ENCODE results near the gene RAB7A.
"Not testable (repeated sequence)": the region's sequence is repeated elsewhere in the genome, so short reads cannot be mapped to it uniquely, and the experiment has no call there.

The RAB7A gene

DNA sequence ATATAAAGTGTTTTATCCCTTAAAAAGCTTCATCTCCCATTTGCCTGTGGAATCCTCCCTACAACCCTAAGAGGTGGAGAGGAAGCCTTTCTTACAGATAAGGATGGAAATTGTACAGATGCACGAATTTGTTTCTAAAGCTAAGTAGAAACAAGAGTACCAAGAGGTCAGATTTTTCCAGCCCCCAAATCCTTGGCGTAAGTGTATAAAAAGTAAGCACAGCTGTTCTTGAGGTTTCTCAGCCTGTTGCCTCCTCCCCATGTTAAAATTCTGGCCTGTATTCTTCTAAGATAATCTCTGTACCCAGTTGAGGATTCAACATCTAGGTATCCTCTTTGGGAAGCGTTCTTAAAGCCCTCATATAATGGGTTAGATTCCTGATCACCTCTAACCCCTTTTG, 34.9 kb downstream of the RAB7A start:
- no peak for DNase-seq

DNA sequence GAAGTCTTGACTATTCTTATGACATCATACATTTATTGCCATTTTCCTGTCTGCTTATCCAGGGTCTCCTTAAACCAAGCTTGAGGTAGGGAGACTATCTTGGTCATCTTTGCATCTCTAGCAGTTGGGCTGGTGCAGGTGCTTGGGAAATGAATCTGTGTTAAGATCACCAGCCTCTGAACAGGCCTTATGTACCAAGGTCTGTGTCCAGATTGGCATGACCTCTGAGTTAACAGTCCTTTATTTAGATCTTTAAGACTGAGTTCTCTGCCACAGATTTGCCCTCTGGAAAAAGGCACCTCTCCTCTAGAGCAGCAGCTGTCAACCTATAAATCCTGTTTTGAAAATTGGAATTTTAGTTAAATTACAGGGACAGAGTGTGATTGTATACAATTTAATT, 35.4 kb downstream of the RAB7A start:
- no peak for DNase-seq

DNA sequence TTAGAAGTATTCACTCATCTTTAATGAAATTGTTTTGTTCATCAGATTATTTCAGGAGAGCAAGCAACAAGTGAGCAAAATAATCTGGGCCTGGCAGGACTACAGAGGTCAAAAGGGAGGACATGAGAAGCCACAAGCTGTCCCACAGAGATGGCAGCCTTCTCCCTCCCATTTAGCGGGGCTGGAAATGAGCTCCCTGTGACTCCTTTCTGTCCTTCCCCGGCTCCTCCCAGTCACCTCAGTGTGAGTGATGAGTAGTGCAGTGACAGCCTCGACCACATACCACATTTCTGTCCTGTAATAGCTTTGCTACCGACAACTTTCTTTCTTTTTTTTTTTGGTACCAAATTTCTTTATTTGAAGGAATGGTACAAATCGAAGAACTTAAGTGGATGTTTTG, 38.0 kb downstream of the RAB7A start:
- peak; percentile 71 for DNase-seq

DNA sequence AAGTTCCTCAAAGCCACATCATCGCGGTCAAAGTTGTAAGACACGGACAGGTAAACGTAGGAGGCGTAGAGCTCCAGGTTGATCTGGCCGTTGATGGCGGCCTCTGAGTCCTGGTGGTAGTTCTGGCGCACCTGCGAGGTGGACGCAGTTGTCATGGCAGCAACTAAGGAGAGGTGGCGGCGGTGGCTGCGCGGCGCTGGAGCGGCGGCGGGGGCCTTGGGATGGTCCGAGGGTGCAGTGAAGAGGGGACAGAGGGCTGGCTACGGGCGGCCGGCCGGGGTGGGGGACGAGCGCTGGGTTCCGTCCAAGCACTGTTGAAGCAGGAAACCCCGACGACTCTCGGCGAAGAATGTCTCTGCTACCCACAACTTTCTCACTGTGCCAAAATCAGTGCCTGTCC, 38.9 kb downstream of the RAB7A start:
- no peak for DNase-seq

DNA sequence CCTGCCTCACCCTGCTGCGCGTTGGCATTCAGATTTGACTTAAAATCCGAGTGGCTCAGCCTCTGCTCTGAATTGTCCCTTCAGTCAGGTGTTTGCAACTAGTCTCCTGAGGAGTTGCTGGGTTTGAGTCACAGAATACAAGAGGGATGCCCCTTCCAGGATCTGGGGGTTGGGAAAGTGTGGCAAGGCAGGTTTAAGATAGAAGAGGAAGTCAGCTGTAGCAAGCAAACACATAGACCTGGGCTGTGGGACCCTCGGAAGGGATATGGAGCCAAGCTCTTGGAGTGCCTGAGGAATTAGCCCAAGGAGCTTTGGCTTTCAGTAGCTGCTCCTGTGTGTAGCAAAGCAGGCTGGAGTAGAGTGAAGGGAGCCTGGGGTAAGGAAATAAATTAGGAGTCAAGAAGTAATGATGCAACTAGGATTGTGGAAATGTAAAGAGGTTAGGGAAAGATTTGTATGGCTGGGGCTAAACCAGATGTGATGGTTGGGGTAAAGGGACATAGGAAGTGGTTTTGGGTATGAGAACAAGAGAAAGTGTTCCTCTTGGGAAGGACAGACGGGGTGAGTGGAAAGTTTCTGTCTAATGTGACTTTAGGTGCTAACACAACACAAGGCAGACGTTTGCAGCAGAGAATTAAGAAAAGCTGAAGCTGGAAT, 41.2 kb downstream of the RAB7A start:
- DNase-seq, result no peak

DNA sequence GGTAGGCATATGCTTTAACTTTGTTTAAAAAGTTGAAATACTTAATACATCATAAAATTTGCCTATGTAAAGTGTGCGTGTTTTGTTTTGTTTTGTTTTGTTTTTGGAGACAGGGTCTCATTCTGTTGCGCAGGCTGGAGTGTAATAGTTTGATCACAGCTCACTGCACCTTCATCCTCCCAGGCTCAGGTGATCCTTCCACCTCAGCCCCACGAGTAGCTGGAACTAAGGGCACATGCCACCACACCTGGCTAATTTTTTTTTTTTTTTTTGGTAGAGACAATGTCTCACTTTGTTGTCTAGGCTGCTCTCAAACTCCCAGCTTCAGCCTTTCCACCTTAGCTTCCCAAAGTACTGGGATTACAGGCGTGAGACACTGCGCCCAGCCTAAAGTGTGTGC, 42.5 kb downstream of the RAB7A start:
- no peak for DNase-seq

DNA sequence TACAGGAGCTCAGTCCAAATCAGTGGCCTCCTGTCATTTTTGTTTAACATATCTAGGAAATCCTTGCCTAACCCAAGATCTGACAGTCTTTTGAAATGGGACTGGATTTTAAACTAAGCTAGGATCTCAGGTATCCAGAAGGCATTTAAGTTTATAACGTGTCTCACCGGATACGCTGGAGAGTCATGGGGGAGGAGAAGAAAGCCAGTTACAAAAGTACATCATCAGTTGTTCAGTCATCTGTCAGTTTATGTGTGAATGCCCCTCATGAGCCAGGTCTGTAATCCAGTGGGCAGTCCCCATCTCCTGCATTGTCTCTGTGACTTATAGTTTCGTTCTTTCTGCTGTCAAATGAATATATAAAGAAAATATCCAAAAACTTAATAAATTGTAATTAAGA, 44.4 kb downstream of the RAB7A start:
- DNase-seq, result no peak

DNA sequence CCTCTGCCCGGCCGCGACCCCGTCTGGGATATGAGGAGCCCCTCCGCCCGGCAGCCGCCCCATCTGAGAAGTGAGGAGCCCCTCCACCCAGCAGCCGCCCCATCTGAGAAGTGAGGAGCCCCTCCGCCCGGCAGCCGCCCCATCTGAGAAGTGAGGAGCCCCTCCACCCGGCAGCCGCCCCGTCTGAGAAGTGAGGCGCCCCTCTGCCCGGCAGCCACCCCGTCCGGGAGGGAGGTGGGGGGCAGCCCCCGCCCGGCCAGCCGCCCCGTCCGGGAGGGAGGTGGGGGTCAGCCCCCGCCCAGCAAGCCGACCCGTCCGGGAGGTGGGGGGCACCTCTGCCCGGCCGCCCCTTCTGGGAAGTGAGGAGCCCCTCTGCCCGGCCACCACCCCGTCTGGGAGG, 47.2 kb downstream of the RAB7A start:
- not testable (repeated sequence) for DNase-seq

DNA sequence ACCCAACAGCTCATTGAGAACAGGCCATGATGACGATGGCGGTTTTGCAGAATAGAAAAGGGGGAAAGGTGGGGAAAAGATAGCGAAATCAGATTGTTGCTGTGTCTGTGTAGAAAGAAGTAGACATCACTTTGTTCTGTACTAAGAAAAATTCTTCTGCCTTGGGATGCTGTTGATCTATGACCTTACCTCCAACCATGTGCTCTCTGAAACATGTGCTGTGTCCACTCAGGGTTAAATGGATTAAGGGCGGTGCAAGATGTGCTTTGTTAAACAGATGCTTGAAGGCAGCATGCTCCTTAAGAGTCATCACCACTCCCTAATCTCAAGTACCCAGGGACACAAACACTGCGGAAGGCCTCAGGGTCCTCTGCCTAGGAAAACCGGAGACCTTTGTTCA, 47.6 kb downstream of the RAB7A start:
- not testable (repeated sequence) for DNase-seq

DNA sequence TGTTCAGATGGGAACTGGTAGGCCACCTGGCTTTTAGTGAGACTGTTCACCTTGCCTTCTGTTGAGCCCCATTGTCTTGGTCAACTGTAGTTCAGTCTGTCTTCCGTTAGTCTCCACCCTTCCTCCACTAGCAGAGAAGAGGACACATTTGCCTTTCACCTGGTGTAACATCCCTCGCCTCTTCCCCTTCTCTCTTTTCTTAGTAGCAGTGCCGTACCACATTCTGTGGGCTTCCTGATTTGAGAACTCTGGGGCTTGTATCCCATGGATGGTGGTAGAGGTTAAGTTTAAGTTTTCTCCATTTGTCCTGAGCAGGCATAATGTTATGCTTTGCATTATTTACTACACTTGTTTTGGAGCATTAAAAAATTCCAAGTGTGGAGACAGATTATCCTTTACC, 49.3 kb downstream of the RAB7A start:
- DNase-seq, result no peak

DNA sequence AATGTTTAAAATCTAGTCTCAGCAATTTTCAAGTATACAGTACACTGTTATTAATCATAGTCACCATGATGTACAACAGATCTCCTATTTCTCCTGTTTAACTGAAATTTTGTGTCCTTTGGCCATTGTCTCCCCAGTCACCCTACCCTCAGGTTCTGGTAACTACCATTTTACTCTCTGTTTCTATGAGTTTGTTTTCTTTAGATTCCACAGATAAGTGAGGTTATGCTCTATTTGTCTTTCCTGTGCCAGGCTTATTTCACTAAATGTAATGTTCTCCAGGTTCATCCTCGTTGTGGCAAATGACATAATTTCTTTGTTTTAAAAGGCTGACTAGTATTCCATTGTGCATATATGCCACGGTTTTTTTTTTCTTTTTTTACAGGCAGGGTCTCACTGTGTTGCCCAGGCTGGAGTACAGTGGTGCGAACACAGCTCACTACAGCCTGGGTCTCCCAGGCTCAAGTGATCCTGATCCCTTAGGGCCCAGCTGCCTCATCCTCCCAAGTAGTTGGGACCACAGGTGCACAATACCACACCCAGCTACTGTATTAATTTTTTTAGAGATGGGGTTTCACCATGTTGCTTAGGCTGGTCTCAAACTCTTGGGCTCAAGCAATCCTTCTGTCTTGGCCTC, 50.0 kb downstream of the RAB7A start:
- DNase-seq, result no peak

DNA sequence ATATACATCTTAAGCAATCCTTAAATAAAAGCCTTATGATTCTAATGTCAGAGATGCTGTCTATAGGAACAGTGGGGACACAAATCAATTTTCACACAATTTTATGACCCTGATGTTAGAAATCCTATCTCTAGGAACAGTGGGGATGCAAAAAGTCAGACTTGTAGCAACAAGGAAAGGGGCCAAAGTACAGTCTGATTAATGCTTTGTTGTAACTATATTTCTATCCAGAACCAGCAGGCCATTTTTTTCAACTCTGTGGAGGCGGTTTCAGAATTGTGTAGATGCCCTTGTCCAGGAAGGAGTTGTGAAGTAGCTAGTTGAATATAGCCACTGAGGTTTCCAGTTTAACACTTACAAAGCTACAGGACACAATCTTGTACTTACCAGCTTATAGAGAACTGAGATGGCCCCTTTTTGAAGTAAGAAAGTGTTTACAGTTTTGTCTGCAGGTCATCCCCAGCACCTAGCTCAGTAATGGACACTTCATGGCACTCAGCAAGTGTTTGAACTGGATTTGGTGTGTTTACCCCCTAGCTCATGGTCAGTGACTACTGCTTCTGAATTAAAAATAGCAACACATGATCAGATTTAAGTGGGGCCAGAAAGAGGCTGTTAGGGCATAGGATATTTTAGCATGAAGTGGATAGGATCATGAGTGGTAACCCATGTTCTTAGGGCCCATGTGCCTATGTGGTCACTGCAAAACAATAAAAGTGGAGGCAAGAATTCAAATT, 54.3 kb downstream of the RAB7A start:
- no peak for DNase-seq

DNA sequence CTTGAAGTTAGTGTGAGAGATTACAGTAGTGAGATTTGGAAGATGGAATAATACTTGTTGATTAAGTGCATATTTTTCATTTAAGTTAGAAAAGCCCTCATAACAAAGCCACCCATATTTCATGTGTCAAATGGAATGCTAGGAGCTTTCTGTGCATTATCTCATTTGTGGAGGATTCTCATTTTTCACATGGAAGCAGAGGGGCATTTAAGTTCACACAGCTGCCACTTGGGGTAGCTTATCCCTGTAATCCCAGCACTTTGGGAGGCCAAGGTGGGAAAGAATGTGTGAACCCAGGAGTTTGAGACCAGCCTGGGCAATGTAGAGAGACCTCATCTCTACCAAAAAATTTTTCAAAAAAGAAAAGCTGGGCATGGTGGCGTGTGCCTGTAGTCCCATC, 55.2 kb downstream of the RAB7A start:
- no peak for DNase-seq

DNA sequence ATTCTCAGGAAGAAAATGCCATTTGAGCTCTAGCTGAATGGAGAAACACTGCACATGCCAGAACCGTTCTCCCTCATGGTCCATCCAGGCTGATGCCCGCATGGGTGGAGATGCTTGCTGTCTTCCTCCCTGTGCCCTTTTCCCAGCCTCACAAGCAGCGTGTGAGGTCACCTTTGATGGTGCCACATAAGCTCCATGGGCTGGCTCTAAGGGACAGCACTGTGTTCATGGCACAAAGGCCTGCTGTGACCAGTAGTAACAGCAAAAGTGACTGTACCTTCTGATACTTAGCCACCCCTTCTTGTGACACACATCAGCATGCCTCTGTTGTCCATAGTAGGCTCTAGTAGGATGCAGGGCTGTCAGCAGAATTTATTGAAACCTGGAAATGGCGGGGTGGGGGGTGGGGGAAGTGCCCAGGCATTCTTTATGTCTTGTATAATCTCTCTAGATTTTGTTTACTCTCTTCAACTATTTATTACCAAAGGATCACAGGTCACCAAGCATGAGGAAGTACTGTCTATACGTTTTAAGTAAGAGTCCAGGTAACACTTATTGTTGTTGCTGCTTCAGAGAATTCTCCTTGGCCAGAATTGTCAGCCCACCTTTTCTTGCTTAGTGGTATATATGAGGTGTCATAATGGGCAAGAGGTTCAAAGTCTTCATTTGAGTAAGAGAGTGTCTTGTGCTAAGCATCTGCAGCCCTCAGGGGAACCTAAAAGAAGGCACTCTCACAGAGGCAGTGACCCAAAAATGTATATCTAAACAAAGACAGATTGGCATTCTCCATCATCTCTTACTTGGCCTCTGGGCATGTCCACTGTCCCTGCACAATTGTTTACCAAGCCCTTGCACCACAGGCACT, 56.5 kb downstream of the RAB7A start:
- DNase-seq, result no peak

DNA sequence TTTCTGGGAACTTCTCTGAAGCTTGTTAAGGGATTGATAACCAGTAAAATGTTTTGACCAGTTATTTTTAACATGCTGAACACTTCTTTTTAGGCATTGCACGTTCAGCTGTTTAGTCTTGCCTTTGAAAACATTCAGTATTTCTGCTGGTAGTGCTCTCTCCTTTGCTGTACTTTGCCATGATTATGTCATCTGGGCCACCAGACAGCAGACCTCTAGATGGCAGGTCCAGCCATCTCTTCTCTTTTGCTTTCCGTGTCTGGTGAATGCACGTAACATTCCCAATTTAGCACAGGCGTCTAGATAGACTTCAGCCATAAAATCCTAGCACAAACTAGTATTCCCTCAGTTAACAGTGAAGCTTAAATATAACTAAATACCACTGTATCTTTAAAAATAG, 57.8 kb downstream of the RAB7A start:
- DNase-seq, result no peak

DNA sequence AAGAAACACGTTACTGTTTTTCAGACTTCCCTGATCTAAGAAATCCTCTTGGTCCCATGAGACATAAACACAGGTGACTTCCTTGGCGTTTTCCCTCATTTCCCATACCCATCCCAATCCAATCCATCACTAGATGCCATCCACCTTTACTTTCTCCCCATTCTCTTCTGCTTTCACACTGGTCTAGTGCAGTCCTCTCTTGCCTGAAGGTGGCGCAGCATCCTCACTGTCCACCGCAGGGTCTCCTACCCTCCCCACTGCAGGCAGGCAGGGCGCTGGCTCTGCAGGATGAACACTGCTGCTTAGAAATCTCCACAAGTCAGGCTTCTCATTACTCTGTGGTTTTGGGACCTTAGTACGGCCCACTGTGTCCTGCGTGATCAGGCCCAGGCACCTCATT, 58.2 kb downstream of the RAB7A start:
- peak; percentile 72 for DNase-seq

DNA sequence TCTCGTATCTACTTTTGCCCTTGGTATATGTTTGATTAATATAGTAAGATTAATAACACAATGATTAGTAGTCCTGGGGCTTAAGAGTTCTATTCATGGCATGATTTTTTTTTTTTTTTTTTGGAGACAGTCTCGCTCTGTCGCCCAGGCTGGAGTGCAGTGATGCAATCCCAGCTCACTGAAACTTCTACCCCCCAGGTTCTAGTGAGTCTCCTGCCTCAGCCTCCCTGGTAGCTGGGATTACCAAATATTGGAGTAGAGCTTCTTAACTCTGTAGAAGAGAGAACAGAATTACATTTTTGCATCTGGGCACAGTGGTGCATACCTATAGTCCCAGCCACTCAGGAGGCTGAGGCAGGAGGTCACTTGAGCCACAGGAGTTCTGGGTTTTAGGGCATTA, 58.9 kb downstream of the RAB7A start:
- DNase-seq, result no peak

DNA sequence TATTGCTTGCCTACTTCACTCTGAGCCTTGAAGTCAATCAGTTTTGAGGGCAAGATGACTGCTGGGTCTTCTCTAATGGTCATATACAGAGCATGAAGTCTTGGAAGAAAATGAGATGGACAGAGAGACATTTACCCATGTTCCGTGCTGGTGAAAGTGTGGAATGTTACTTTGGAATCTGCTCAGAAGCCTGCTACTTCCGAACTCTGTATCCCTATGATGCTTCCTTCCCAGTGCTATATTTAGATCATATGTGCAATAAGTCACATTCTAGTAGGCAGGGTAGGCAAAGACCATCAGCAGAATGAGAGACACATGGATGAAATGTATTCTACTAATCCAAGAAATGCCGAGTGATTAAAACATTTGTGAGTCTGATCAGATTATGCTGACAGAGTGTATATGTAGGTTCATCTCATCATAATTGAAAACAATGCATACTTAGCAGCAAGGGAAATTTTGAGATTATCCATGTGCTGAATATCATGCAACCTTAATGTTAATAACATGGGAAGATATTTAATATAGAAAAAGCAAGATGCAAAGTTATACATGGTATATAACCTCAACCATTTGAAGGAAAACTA, 60.5 kb downstream of the RAB7A start:
- no peak for DNase-seq

DNA sequence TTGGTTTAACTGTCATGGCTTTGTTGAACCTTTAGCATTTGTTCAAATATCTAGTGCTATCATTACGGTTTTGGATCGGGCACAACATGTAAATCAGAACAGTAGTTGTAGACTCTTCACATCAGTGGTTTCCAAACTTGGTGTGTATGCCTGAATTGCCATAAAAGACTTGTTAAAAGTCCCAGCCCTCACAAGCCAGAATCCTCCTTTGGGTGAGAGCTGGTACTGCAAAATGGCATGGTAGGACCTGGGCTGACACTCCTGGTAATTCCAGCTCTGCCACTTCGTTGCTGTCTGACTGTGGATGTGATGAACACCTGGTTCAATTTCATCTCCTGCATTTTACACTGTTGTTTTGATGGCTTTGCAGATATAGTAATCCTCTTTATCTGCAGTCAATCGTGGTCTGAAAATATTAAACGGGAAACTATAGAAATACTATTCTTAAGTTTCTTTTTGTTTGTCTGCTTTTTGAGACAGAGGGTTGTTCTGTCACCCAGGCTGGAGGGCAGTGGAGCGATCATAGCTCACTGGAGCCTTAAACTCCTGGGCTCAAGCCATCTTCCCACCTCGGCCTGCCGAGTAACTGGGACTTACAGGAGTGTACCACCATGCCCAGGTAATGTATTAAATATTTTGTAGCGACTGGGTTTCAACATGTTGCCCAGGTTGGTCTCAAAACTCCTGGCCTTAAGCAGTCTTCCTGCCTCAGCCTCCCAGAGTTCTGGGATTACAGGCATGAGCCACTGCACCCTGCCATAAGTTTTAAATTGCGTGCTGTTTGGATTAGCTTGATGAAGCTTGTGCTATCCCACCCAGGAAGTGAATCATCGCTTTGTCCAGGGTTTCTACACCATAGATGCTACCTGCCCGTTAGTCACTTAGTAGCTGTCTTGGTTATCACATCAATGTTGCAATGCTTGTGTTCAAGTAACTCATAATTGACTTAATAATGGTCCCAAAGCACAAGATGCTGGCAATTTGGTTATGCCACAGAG, 61.6 kb downstream of the RAB7A start:
- peak; percentile 56 for DNase-seq

DNA sequence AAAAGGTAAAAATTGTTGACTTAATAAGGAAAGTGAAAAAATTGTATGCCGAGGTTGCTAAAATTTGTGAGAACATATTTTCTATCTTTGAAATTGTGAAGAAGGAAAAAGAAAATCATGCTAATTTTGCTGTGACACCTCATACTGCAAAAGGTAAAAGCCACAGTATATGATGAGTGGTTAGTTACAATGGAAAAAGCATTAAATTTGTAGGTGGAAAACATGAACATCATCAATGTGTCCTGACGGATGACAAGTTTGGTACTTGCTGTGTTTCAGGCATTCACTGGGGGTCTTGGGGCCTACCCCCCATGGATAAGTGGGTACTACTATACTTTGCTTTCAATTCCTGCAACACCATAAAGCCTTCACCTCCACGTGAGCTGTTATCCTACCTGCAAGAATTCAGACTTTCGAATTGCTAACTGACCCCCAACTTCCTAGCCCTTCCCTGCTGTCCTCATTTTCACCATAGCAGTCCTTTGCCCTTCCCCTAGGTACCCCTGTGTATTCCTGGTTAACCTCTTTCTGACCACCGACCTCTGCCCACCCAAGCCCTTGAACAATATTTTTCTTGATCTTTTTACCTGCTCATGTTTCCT, 62.4 kb downstream of the RAB7A start:
- no peak for DNase-seq

DNA sequence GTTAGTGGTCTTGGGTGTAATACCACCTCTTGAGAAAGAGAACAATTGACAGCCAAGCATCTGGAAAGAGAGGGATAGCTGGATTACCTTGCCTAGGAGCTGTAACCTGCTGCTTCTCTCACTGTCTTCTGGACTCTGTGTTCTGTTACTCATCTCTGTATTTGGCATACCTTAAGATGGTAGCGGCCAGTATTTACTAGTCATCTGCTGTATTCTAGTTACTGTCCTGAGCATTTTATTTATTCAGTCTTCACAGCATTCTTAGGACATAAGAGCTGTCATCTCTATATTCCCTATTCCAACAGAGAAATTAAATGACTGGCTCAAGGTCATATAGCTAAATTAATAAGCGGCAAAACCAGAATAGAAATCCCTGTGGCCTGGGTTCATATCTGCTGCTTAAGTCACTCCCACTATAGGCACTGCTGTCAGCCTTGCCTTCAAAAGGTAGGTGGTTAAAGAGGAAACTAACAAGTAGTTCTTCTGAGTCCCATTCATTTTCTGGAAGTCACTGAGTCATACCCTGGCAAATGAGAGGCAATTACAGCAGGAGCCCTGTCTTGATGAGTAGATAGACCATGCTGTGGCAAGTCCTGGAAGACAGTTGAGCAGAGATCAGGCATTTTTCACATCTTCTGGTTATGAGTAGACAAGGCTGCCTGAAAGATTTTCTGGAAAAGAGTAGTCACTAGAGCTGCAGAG, 68.2 kb downstream of the RAB7A start:
- no peak for DNase-seq
